Vagina (tissue), 2 donors: Measurements from ENCODE around the gene ALKBH6.

Experiments
- CTCF ChIP-seq, 3 experiments: fragments of 450-650 bp in 2 of 3; fragments of 200-600 bp in 1 of 3; sonication (generic) in 1 of 3; IDR thresholded peaks; one replicate each; pipeline ENCODE4 v1.5.1; 2017 to 2019; ENCODE audit warnings: antibody characterized with exemption in 3 of 3, mild to moderate bottlenecking in 2 of 3, moderate library complexity in 2 of 3
- POLR2A ChIP-seq, 2 donors: fragments of 450-650 bp; IDR thresholded peaks; one replicate each; pipeline ENCODE4 v1.6.1; 2017; ENCODE audit warnings: antibody characterized with exemption in 2 of 2, mild to moderate bottlenecking in 2 of 2, moderate library complexity in 2 of 2
- POLR2AphosphoS5 ChIP-seq, 2 donors: sonication (generic); formaldehyde crosslinking; IDR thresholded peaks; one replicate each; pipeline ENCODE4 v1.9.0; 2017; ENCODE audit warnings: antibody characterized with exemption in 2 of 2, mild to moderate bottlenecking in 2 of 2, low read depth in 1 of 2; ENCODE audit not compliant: insufficient read depth in 1 of 2

GRCh38 chr19:35990156-35990555 lies 23.9 kb downstream of the ALKBH6 start:
- no peak for TF ChIP-seq CTCF (IDR thresholded peaks at IDR 0.05)
- no peak for TF ChIP-seq POLR2A (IDR thresholded peaks at IDR 0.05)
- no peak for TF ChIP-seq POLR2AphosphoS5 (IDR thresholded peaks at IDR 0.05; ENCODE audit: insufficient read depth in 1 of 2, low read depth in 1 of 2)
